ENCODE data around the gene RAI1.

The RAI1 gene

GRCh38 chr17:17661134-17661533 is 20.1 kb upstream of the RAI1 start:
- Histone ChIP-seq H4K8ac (ENCODE audit: low read length) (peak overlapping the region; percentile 53), H3K27ac (ENCODE audit: low read length, poor library complexity, severe bottlenecking) (no peak overlapping the region), H2AK5ac (ENCODE audit: low read length, severe bottlenecking) (no peak overlapping the region), H3K9me3 (ENCODE audit: control insufficient read depth, low read length) (peaks cover 27% of the 10 kb centered on the region), H3K4ac (ENCODE audit: low read depth in 1 of 2, low read length in 2 of 2) (no peak overlapping the region), H3K4me2 (ENCODE audit: low read length, poor library complexity, severe bottlenecking) (no peak overlapping the region), H2BK120ac (ENCODE audit: low read depth, low read length) (no peak overlapping the region), H3K4me1 (ENCODE audit: control insufficient read depth, insufficient read depth, low read depth, low read length) (peaks cover 17% of the 10 kb centered on the region), H2BK5ac (ENCODE audit: low read depth, low read length, poor library complexity, severe bottlenecking) (no peak overlapping the region), H3K14ac (ENCODE audit: low read length in 2 of 2) (no peak overlapping the region), H3K36me3 (ENCODE audit: control insufficient read depth in 1 of 2, insufficient read depth in 2 of 2, low read depth in 1 of 2, low read length in 2 of 2) (no peaks in the 10 kb centered on the region), H3K4me3 (ENCODE audit: insufficient read depth in 1 of 2, low read depth in 1 of 2, low read length in 2 of 2) (no peak overlapping the region), H3K23ac (ENCODE audit: low read length in 2 of 2) (no peak overlapping the region), H3K18ac (ENCODE audit: low read depth in 1 of 2, low read length in 2 of 2) (no peak overlapping the region), H2BK15ac (ENCODE audit: low read depth, poor library complexity, severe bottlenecking) (no peak overlapping the region), H4K91ac (ENCODE audit: low read length) (no peak overlapping the region), H2BK12ac (ENCODE audit: low read length in 2 of 2) (no peak overlapping the region), H3K79me1 (replicated peaks; ENCODE audit: low read length, poor library complexity, severe bottlenecking) (no peaks in the 10 kb centered on the region), H2AFZ (ENCODE audit: low read depth, low read length) (no peak overlapping the region), H3K9ac (ENCODE audit: low read length) (no peak overlapping the region), H3K27me3 (ENCODE audit: control insufficient read depth in 1 of 2, insufficient read depth in 1 of 2, low read length in 2 of 2) (peaks cover 0 to 5% of the 10 kb centered on the region in 2 experiments)
- no peak for DNase-seq
- 93% methylated on average over 8 of the region's 8 CpGs for WGBS

GRCh38 chr17:17661834-17662385 is 19.3 kb upstream of the RAI1 start:
- no peak for DNase-seq
- Histone ChIP-seq H3K23ac (ENCODE audit: low read length in 2 of 2) (no peak overlapping the region), H3K36me3 (ENCODE audit: control insufficient read depth in 1 of 2, insufficient read depth in 2 of 2, low read depth in 1 of 2, low read length in 2 of 2) (no peaks in the 10 kb centered on the region), H2BK15ac (ENCODE audit: low read depth, poor library complexity, severe bottlenecking) (no peak overlapping the region), H2BK5ac (ENCODE audit: low read depth, low read length, poor library complexity, severe bottlenecking) (no peak overlapping the region), H4K8ac (ENCODE audit: low read length) (no peak overlapping the region), H2AFZ (ENCODE audit: low read depth, low read length) (no peak overlapping the region), H3K9me3 (ENCODE audit: control insufficient read depth, low read length) (peaks cover 27% of the 10 kb centered on the region), H3K14ac (ENCODE audit: low read length in 2 of 2) (no peak overlapping the region), H3K4me3 (ENCODE audit: insufficient read depth in 1 of 2, low read depth in 1 of 2, low read length in 2 of 2) (no peak overlapping the region), H2BK12ac (ENCODE audit: low read length in 2 of 2) (no peak overlapping the region), H2BK120ac (ENCODE audit: low read depth, low read length) (no peak overlapping the region), H3K79me1 (replicated peaks; ENCODE audit: low read length, poor library complexity, severe bottlenecking) (no peaks in the 10 kb centered on the region), H3K27me3 (ENCODE audit: control insufficient read depth in 1 of 2, insufficient read depth in 1 of 2, low read length in 2 of 2) (peaks cover 0 to 5% of the 10 kb centered on the region in 2 experiments), H3K4me2 (ENCODE audit: low read length, poor library complexity, severe bottlenecking) (no peak overlapping the region), H3K9ac (ENCODE audit: low read length) (no peak overlapping the region), H3K4ac (ENCODE audit: low read depth in 1 of 2, low read length in 2 of 2) (no peak overlapping the region), H4K91ac (ENCODE audit: low read length) (no peak overlapping the region), H3K4me1 (ENCODE audit: control insufficient read depth, insufficient read depth, low read depth, low read length) (peaks cover 18% of the 10 kb centered on the region), H3K18ac (ENCODE audit: low read depth in 1 of 2, low read length in 2 of 2) (no peak overlapping the region), H3K27ac (ENCODE audit: low read length, poor library complexity, severe bottlenecking) (no peak overlapping the region), H2AK5ac (ENCODE audit: low read length, severe bottlenecking) (no peak overlapping the region)
- WGBS = 86% methylated on average over 10 of the region's 10 CpGs

- Histone ChIP-seq H3K4me3 (ENCODE audit: insufficient read depth in 1 of 2, low read depth in 1 of 2, low read length in 2 of 2) (no peak overlapping the region), H3K79me1 (replicated peaks; ENCODE audit: low read length, poor library complexity, severe bottlenecking) (no peaks in the 10 kb centered on the region), H4K8ac (ENCODE audit: low read length) (peak overlapping the region; percentile 88), H2AK5ac (ENCODE audit: low read length, severe bottlenecking) (peak overlapping the region; percentile 24), H3K18ac (ENCODE audit: low read depth in 1 of 2, low read length in 2 of 2) (peak overlapping the region; percentile 44 to 93), H2BK12ac (ENCODE audit: low read length in 2 of 2) (peak overlapping the region; percentile 7 to 68), H3K9ac (ENCODE audit: low read length) (peak overlapping the region; percentile 44), H2BK15ac (ENCODE audit: low read depth, poor library complexity, severe bottlenecking) (no peak overlapping the region), H3K4me1 (ENCODE audit: control insufficient read depth, insufficient read depth, low read depth, low read length) (peaks cover 18% of the 10 kb centered on the region), H2BK120ac (ENCODE audit: low read depth, low read length) (no peak overlapping the region), H3K36me3 (ENCODE audit: control insufficient read depth in 1 of 2, insufficient read depth in 2 of 2, low read depth in 1 of 2, low read length in 2 of 2) (no peaks in the 10 kb centered on the region), H4K91ac (ENCODE audit: low read length) (peak overlapping the region; percentile 79), H2AFZ (ENCODE audit: low read depth, low read length) (peak overlapping the region; percentile 88), H3K4me2 (ENCODE audit: low read length, poor library complexity, severe bottlenecking) (peak overlapping the region; percentile 33), H3K4ac (ENCODE audit: low read depth in 1 of 2, low read length in 2 of 2) (peak overlapping the region; percentile 3 to 69), H3K27me3 (ENCODE audit: control insufficient read depth in 1 of 2, insufficient read depth in 1 of 2, low read length in 2 of 2) (peaks cover 7 to 8% of the 10 kb centered on the region in 2 experiments), H3K9me3 (ENCODE audit: control insufficient read depth, low read length) (peaks cover 15% of the 10 kb centered on the region), H3K27ac (ENCODE audit: low read length, poor library complexity, severe bottlenecking) (no peak overlapping the region), H2BK5ac (ENCODE audit: low read depth, low read length, poor library complexity, severe bottlenecking) (no peak overlapping the region), H3K14ac (ENCODE audit: low read length in 2 of 2) (peak overlapping the region in 1 of 2 experiments; percentile 70), H3K23ac (ENCODE audit: low read length in 2 of 2) (no peak overlapping the region)
- WGBS = 27% methylated on average over 19 of the region's 19 CpGs
- peak; percentile 99 for DNase-seq
Measured at GRCh38 chr17:17663160-17664063, 17.8 kb upstream of the RAI1 start.

- peak; percentile 43 for DNase-seq
- no peak overlapping the region for H2BK15ac ChIP-seq (ENCODE audit: low read depth, poor library complexity, severe bottlenecking)
- no peak overlapping the region for H3K4me2 ChIP-seq (ENCODE audit: low read length, poor library complexity, severe bottlenecking)
- H3K9me3 ChIP-seq (ENCODE audit: control insufficient read depth, low read length) = peaks cover 8% of the 10 kb centered on the region
- H3K4me3 ChIP-seq (ENCODE audit: insufficient read depth in 1 of 2, low read depth in 1 of 2, low read length in 2 of 2) = no peak overlapping the region
- no peak overlapping the region for H2AFZ ChIP-seq (ENCODE audit: low read depth, low read length)
- H4K8ac ChIP-seq (ENCODE audit: low read length) = no peak overlapping the region
- H3K4ac ChIP-seq (ENCODE audit: low read depth in 1 of 2, low read length in 2 of 2) = no peak overlapping the region
- H3K27ac ChIP-seq (ENCODE audit: low read length, poor library complexity, severe bottlenecking) = no peak overlapping the region
- peaks cover 7 to 8% of the 10 kb centered on the region in 2 experiments for H3K27me3 ChIP-seq (ENCODE audit: control insufficient read depth in 1 of 2, insufficient read depth in 1 of 2, low read length in 2 of 2)
- no peak overlapping the region for H2BK120ac ChIP-seq (ENCODE audit: low read depth, low read length)
- H3K36me3 ChIP-seq (ENCODE audit: control insufficient read depth in 1 of 2, insufficient read depth in 2 of 2, low read depth in 1 of 2, low read length in 2 of 2) = no peaks in the 10 kb centered on the region
- no peak overlapping the region for H2BK5ac ChIP-seq (ENCODE audit: low read depth, low read length, poor library complexity, severe bottlenecking)
- no peak overlapping the region for H3K14ac ChIP-seq (ENCODE audit: low read length in 2 of 2)
- no peak overlapping the region for H3K9ac ChIP-seq (ENCODE audit: low read length)
- WGBS = 92% methylated on average over 4 of the region's 4 CpGs
- H3K23ac ChIP-seq (ENCODE audit: low read length in 2 of 2) = no peak overlapping the region
- H2AK5ac ChIP-seq (ENCODE audit: low read length, severe bottlenecking) = no peak overlapping the region
- H3K4me1 ChIP-seq (ENCODE audit: control insufficient read depth, insufficient read depth, low read depth, low read length) = peaks cover 20% of the 10 kb centered on the region
- H4K91ac ChIP-seq (ENCODE audit: low read length) = no peak overlapping the region
- H2BK12ac ChIP-seq (ENCODE audit: low read length in 2 of 2) = no peak overlapping the region
- H3K79me1 ChIP-seq (replicated peaks; ENCODE audit: low read length, poor library complexity, severe bottlenecking) = no peaks in the 10 kb centered on the region
- peak overlapping the region in 1 of 2 experiments; percentile 44 for H3K18ac ChIP-seq (ENCODE audit: low read depth in 1 of 2, low read length in 2 of 2)
Measured at GRCh38 chr17:17664064-17664452, 17.2 kb upstream of the RAI1 start.
